H9 (cell line): Measurements from ENCODE around the gene OPN4. TPM values are rescaled to one million over a fixed set of nuclear protein-coding genes. Genes with fewer than 3 reads are reported as not detected.

ENCODE experiments used
- DNase-seq: peaks from one replicate; pipeline ENCODE4 v3.0.0-alpha.2; 2017
- H2AFZ ChIP-seq: one replicate; pipeline ENCODE4 v1.6.1; 2013; ENCODE audit warnings: mild to moderate bottlenecking, low read length, control low read depth, moderate library complexity
- H2AK5ac ChIP-seq: 2 replicates; pipeline ENCODE4 v1.6.1; 2013; ENCODE audit warnings: low read length, control low read depth, mixed read lengths; ENCODE audit not compliant: insufficient read length
- H2BK120ac ChIP-seq: one replicate; pipeline ENCODE4 v1.6.1; 2013; ENCODE audit warnings: low read depth, mild to moderate bottlenecking, low read length, control low read depth, inconsistent platforms; ENCODE audit not compliant: poor library complexity, severe bottlenecking
- H2BK12ac ChIP-seq: 2 replicates; pipeline ENCODE4 v1.6.1; 2013; ENCODE audit warnings: low read length, control low read depth, mixed read lengths, low read depth; ENCODE audit not compliant: insufficient read length
- H2BK15ac ChIP-seq: 2 replicates; pipeline ENCODE4 v1.6.1; 2013; ENCODE audit warnings: low read depth, low read length, control low read depth
- H2BK20ac ChIP-seq: one replicate; pipeline ENCODE4 v1.6.1; 2013; ENCODE audit warnings: low read depth, mild to moderate bottlenecking, low read length, control low read depth, inconsistent platforms; ENCODE audit not compliant: poor library complexity, severe bottlenecking
- H2BK5ac ChIP-seq: 2 replicates; pipeline ENCODE4 v1.6.1; 2013; ENCODE audit warnings: low read length, control low read depth, mixed read lengths; ENCODE audit not compliant: insufficient read length
- H3K14ac ChIP-seq: 2 replicates; pipeline ENCODE4 v1.6.1; 2013; ENCODE audit warnings: low read length, control low read depth; ENCODE audit not compliant: insufficient read depth
- H3K18ac ChIP-seq: 2 replicates; pipeline ENCODE4 v1.6.1; 2013; ENCODE audit warnings: low read depth, mild to moderate bottlenecking, mixed read lengths, low read length, control low read depth; ENCODE audit not compliant: insufficient read length
- H3K23ac ChIP-seq: 2 replicates; pipeline ENCODE4 v1.6.1; 2013; ENCODE audit warnings: low read length, control low read depth, mixed read lengths, low read depth; ENCODE audit not compliant: insufficient read length
- H3K23me2 ChIP-seq: 2 replicates; pipeline ENCODE4 v1.6.1; 2013; ENCODE audit warnings: low read depth, mild to moderate bottlenecking, mixed read lengths, low read length, control low read depth; ENCODE audit not compliant: insufficient read length, poor library complexity, severe bottlenecking
- H3K27ac ChIP-seq: 2 replicates; pipeline ENCODE4 v1.5.1; 2013; ENCODE audit warnings: low read length, control low read depth, mixed read lengths, low read depth; ENCODE audit not compliant: insufficient read length
- H3K27me3 ChIP-seq: 2 replicates; pipeline ENCODE4 v1.6.1; 2013; ENCODE audit warnings: low read length, control low read depth, inconsistent platforms; ENCODE audit not compliant: insufficient read depth
- H3K4ac ChIP-seq: 2 replicates; pipeline ENCODE4 v1.6.1; 2013; ENCODE audit warnings: low read depth, mild to moderate bottlenecking, control low read depth, inconsistent platforms, low read length, moderate library complexity
- H3K4me1 ChIP-seq: 2 replicates; pipeline ENCODE4 v1.6.1; 2013; ENCODE audit warnings: low read length, control low read depth, inconsistent platforms; ENCODE audit not compliant: insufficient read depth
- H3K4me2 ChIP-seq: 2 replicates; pipeline ENCODE4 v1.6.1; 2013; ENCODE audit warnings: low read length, control low read depth, mixed read lengths; ENCODE audit not compliant: insufficient read length, insufficient read depth
- H3K56ac ChIP-seq: 2 replicates; pipeline ENCODE4 v1.6.1; 2013; ENCODE audit warnings: low read depth, mild to moderate bottlenecking, mixed read lengths, low read length, control low read depth; ENCODE audit not compliant: insufficient read length
- H3K79me1 ChIP-seq: 2 replicates; pipeline ENCODE4 v1.6.1; 2013; ENCODE audit warnings: low read depth, mild to moderate bottlenecking, moderate library complexity, low read length, control low read depth, inconsistent platforms; ENCODE audit not compliant: insufficient read depth, poor library complexity, severe bottlenecking
- H3K79me2 ChIP-seq: 2 replicates; pipeline ENCODE4 v1.6.1; 2013; ENCODE audit warnings: low read length, control low read depth, inconsistent platforms; ENCODE audit not compliant: insufficient read depth
- H3K9ac ChIP-seq: 2 replicates; pipeline ENCODE4 v1.6.1; 2013; ENCODE audit warnings: low read length, control low read depth, mixed read lengths; ENCODE audit not compliant: insufficient read length; ENCODE audit errors: extremely low read depth
- H3K9me3 ChIP-seq: one replicate; pipeline ENCODE4 v1.6.1; 2013; ENCODE audit warnings: low read depth, low read length, inconsistent platforms; ENCODE audit not compliant: control insufficient read depth
- H3T11ph ChIP-seq: one replicate; pipeline ENCODE4 v1.6.1; 2013; ENCODE audit warnings: mild to moderate bottlenecking, low read length, control low read depth, inconsistent platforms
- H4K20me1 ChIP-seq: one replicate; pipeline ENCODE4 v1.6.1; 2013; ENCODE audit not compliant: control insufficient read depth, insufficient read length, insufficient read depth
- H4K5ac ChIP-seq: 2 replicates; pipeline ENCODE4 v1.6.1; 2013; ENCODE audit warnings: low read depth, mild to moderate bottlenecking, mixed read lengths, low read length, control low read depth; ENCODE audit not compliant: insufficient read length
- H4K8ac ChIP-seq: replicated peaks from 2 replicates; pipeline ENCODE4 v1.6.1; 2013; ENCODE audit warnings: low read length, control low read depth, mixed read lengths, low read depth; ENCODE audit not compliant: insufficient read length
- H4K91ac ChIP-seq: 2 replicates; pipeline ENCODE4 v1.6.1; 2013; ENCODE audit warnings: low read depth, mild to moderate bottlenecking, moderate library complexity, mixed read lengths, low read length, control low read depth; ENCODE audit not compliant: insufficient read length
- H3K27ac Mint-ChIP-seq, 3 experiments: 2 replicates in 2 of 3; 3 replicates in 1 of 3; pipeline ENCODE4 v1.8.0; 2020 to 2021; ENCODE audit warnings: mixed read lengths in 3 of 3, mild to moderate bottlenecking in 1 of 3, moderate library complexity in 1 of 3
- H3K27me3 Mint-ChIP-seq: 2 replicates; pipeline ENCODE4 v1.8.0; 2021; ENCODE audit warnings: low read depth, mild to moderate bottlenecking, moderate library complexity, mixed read lengths
- H3K36me3 Mint-ChIP-seq, 3 experiments: 2 replicates in 2 of 3; 3 replicates in 1 of 3; pipeline ENCODE4 v1.8.0; 2020 to 2021; ENCODE audit warnings: low read depth in 3 of 3, mixed read lengths in 3 of 3; ENCODE audit not compliant: insufficient read depth in 1 of 3
- H3K4me1 Mint-ChIP-seq, 2 experiments: 2 replicates each; pipeline ENCODE4 v1.8.0; 2020; ENCODE audit warnings: mixed read lengths in 2 of 2
- H3K4me3 Mint-ChIP-seq, 2 experiments: 2 replicates in 1 of 2; 3 replicates in 1 of 2; pipeline ENCODE4 v1.8.0; 2020 to 2021; ENCODE audit warnings: mild to moderate bottlenecking in 2 of 2, mixed read lengths in 2 of 2, moderate library complexity in 1 of 2
- H3K9me3 Mint-ChIP-seq, 2 experiments: 2 replicates in 1 of 2; 3 replicates in 1 of 2; pipeline ENCODE4 v1.8.0; 2020; ENCODE audit warnings: mild to moderate bottlenecking in 2 of 2, mixed read lengths in 2 of 2, moderate library complexity in 1 of 2
- WGBS: extraction: QIAGEN DNeasy Blood & Tissue Kit; methylation state at CpG from one replicate; pipeline ENCODE4 v1.1.7; 2013; ENCODE audit warnings: missing lambda C conversion rate, low lambda C conversion rate, mixed read lengths; ENCODE audit not compliant: insufficient read length; ENCODE audit errors: extremely low coverage; 5-methylcytosine and 5-hydroxymethylcytosine counted together
- total RNA-seq: library from RNA; stranded (reverse); gene quantifications from 2 replicates; pipeline ENCODE4 v1.2.1, GENCODE V29; 2021
- TF ChIP-seq, protein P1 (sequence below): fragments of 200-600 bp; sonication (generic); conservative IDR thresholded peaks from 3 replicates; pipeline ENCODE4 v1.8.0; 2021; ENCODE audit warnings: antibody characterized with exemption, mild to moderate bottlenecking

The OPN4 gene
- total RNA-seq, 1 experiment from 2014 or later, result not detected

- Histone ChIP-seq H2BK15ac (no peak overlapping the region), H3T11ph (no peak overlapping the region), H3K79me1 (no peaks in the 10 kb centered on the region), H3K79me2 (no peaks in the 10 kb centered on the region), H2BK20ac (no peak overlapping the region), H3K23ac (no peak overlapping the region), H3K56ac (no peak overlapping the region), H2BK120ac (no peak overlapping the region), H3K18ac (no peak overlapping the region), H2AK5ac (no peak overlapping the region), H2BK12ac (no peak overlapping the region), H3K4me1 (no peaks in the 10 kb centered on the region; the same call in 1 of the 2 replicates), H4K20me1 (no peaks in the 10 kb centered on the region), H3K4ac (no peak overlapping the region), H2AFZ (no peak overlapping the region), H3K23me2 (no peaks in the 10 kb centered on the region), H3K27me3 (no peaks in the 10 kb centered on the region), H4K91ac (no peak overlapping the region), H3K4me2 (no peak overlapping the region), H3K9ac (no peak overlapping the region), H3K14ac (no peak overlapping the region), H2BK5ac (no peak overlapping the region), H3K27ac (no peak overlapping the region), H3K9me3 (no peaks in the 10 kb centered on the region), H4K5ac (no peak overlapping the region), H4K8ac (no peak overlapping the region)
- Mint-ChIP-seq H3K36me3 (no peaks in the 10 kb centered on the region), H3K4me3 (no peak overlapping the region), H3K4me1 (peaks cover 28 to 30% of the 10 kb centered on the region in 2 experiments), H3K9me3 (no peaks in the 10 kb centered on the region; a peak in 2 of 5 replicates), H3K27ac (no peak overlapping the region), H3K27me3 (no peaks in the 10 kb centered on the region)
- TF ChIP-seq, protein P1, sequence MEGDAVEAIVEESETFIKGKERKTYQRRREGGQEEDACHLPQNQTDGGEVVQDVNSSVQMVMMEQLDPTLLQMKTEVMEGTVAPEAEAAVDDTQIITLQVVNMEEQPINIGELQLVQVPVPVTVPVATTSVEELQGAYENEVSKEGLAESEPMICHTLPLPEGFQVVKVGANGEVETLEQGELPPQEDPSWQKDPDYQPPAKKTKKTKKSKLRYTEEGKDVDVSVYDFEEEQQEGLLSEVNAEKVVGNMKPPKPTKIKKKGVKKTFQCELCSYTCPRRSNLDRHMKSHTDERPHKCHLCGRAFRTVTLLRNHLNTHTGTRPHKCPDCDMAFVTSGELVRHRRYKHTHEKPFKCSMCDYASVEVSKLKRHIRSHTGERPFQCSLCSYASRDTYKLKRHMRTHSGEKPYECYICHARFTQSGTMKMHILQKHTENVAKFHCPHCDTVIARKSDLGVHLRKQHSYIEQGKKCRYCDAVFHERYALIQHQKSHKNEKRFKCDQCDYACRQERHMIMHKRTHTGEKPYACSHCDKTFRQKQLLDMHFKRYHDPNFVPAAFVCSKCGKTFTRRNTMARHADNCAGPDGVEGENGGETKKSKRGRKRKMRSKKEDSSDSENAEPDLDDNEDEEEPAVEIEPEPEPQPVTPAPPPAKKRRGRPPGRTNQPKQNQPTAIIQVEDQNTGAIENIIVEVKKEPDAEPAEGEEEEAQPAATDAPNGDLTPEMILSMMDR, result no peak
- WGBS, result no CpG with 5 or more reads among the region's 1 CpG
- no peak for DNase-seq
Observed at GRCh38 chr10:86705139-86705538, 50.8 kb downstream of the OPN4 start.
